ENCODE measurements around the gene EFNB2. TPM values are rescaled to one million over a fixed set of nuclear protein-coding genes. Genes with fewer than 3 reads are reported as not detected.

The EFNB2 gene
- total and polyA plus RNA-seq, 2 of the 13 experiments (the other 11 are each of a cell fraction or from before 2014, with no cell fraction given), result 0.11 to 0.20 TPM

GRCh38 chr13:106567474-106568298, 32.2 kb upstream of the EFNB2 start, which contains the start of gene ARGLU1 (continued):
- TF ChIP-seq HNF1B (CRISPR knock-in tag; IDR thresholded peaks at IDR 0.05), result peak; percentile 80; the same call in 1 of the 2 replicates
- TF ChIP-seq KDM3A (CRISPR knock-in tag; IDR thresholded peaks at IDR 0.05; ENCODE audit: low read depth), result no peak; the same call in 1 of the 2 replicates
- TF ChIP-seq ZNF792 (CRISPR knock-in tag; IDR thresholded peaks at IDR 0.05), result peak; percentile 28; the same call in 1 of the 2 replicates
- 0 out of 2 replicates have a peak, but pooled peaks have one; percentile 60 for TF ChIP-seq ZMAT3 (CRISPR knock-in tag; conservative IDR thresholded peaks at IDR 0.05)
- TF ChIP-seq TIGD3 (CRISPR knock-in tag; IDR thresholded peaks at IDR 0.05; ENCODE audit: borderline replicate concordance), result 0 out of 2 replicates have a peak, but pooled peaks have one; percentile 59
- TF ChIP-seq ZBTB26 (CRISPR knock-in tag; IDR thresholded peaks at IDR 0.05; ENCODE audit: borderline replicate concordance), result 0 out of 2 replicates have a peak, but pooled peaks have one; percentile 52
- 0 out of 2 replicates have a peak, but pooled peaks have one; percentile 45 for TF ChIP-seq ZNF780A (CRISPR knock-in tag; IDR thresholded peaks at IDR 0.05)
- TF ChIP-seq KAT8 (CRISPR knock-in tag; IDR thresholded peaks at IDR 0.05), result peak; percentile 88
- 0 out of 2 replicates have a peak, but pooled peaks have one; percentile 53 for TF ChIP-seq ZIK1 (CRISPR knock-in tag; IDR thresholded peaks at IDR 0.05; ENCODE audit: borderline replicate concordance, low read depth)
- TF ChIP-seq ZNF350 (CRISPR knock-in tag; IDR thresholded peaks at IDR 0.05; ENCODE audit: borderline replicate concordance, low read depth), result 0 out of 2 replicates have a peak, but pooled peaks have one; percentile 25
- TF ChIP-seq ZNF784 (CRISPR knock-in tag; IDR thresholded peaks at IDR 0.05; ENCODE audit: borderline replicate concordance), result peak; percentile 48; the same call in 1 of the 2 replicates
- TF ChIP-seq ZNF280B (CRISPR knock-in tag; IDR thresholded peaks at IDR 0.05; ENCODE audit: borderline replicate concordance), result peak; percentile 59; the same call in 1 of the 2 replicates
- peak; percentile 44; the same call in 1 of the 2 replicates for TF ChIP-seq RBAK (CRISPR knock-in tag; IDR thresholded peaks at IDR 0.05)
- no peak for TF ChIP-seq ZNF768 (CRISPR knock-in tag; IDR thresholded peaks at IDR 0.05)
- peak; percentile 51; the same call in 1 of the 2 replicates for TF ChIP-seq NFKB2 (CRISPR knock-in tag; IDR thresholded peaks at IDR 0.05; ENCODE audit: borderline replicate concordance)
- peak; percentile 35; the same call in 1 of the 3 replicates for TF ChIP-seq MXI1 (IDR thresholded peaks at IDR 0.05; ENCODE audit: borderline replicate concordance, low read depth, low read length)
- peak; percentile 98 for TF ChIP-seq BHLHE40 (IDR thresholded peaks at IDR 0.05; ENCODE audit: low read length)
- TF ChIP-seq ZNF317 (CRISPR knock-in tag; IDR thresholded peaks at IDR 0.05), result 0 out of 2 replicates have a peak, but pooled peaks have one; percentile 25
